ENCODE data around the gene ADARB2.

Gene ADARB2

GRCh38 chr10:1132584-1132983 is 604.7 kb downstream of the ADARB2 start:
- no peak for FAIRE-seq

DNA sequence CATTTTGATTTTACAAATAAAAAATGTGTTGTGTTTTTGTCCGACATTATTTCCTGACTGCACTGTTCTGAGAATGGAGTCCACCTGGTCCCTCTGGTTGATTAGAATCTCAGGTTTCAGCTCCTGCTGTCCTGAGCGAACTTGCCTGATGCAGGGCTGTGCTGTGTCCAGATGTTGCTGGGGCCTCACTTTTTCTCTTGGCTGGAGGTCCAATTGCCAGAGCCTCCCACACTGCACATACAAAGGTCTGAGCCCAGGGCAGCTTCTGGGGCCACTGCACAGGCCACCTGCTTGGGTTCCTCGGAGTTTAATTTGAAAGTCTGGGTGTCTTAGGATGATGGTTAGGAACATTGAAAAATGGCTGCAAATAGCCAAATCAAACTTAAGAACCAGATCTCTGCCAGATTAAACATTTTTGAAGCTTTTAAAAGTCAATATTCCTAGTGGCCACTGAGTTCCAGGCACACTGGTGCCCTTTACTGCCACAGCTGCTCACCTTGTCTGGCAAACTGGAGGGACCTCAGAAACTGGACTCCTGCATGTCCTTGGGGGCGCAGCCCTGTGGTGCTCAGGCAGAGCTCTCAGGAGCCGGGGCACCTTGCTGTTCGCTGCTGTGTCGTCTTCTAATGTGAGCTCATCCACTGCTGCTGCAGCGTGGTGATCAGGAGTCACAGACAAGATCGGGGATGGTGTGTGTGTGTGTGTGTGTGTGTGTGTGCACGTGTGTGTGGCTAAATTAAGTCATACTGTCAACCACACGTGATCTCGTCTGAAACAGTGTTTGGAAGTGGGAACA is 606.1 kb downstream of the ADARB2 start:
- no peak for FAIRE-seq

- FAIRE-seq: no peak
Measured at GRCh38 chr10:1130226-1130625, 607.1 kb downstream of the ADARB2 start.

- FAIRE-seq: no peak
Measured at GRCh38 chr10:1128649-1129048, 608.7 kb downstream of the ADARB2 start.

DNA sequence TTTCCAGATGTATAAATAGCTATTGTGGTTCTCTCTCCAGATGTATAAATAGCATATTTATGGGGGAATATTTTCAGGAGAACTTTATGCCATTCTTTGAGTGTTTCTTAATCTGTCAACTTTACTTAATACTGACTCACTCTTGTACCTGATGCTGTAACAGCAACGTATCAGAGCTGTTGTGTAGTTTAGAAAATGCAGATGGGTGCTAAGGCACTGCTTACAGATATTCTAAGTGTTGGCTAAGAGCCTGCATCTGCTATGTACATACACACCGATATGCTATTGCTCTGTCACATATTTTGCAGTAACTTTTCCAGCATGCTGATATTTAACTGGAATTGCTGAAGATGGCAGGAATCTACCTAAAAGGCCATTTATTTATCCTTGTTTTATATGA is 609.2 kb downstream of the ADARB2 start:
- FAIRE-seq: no peak

DNA sequence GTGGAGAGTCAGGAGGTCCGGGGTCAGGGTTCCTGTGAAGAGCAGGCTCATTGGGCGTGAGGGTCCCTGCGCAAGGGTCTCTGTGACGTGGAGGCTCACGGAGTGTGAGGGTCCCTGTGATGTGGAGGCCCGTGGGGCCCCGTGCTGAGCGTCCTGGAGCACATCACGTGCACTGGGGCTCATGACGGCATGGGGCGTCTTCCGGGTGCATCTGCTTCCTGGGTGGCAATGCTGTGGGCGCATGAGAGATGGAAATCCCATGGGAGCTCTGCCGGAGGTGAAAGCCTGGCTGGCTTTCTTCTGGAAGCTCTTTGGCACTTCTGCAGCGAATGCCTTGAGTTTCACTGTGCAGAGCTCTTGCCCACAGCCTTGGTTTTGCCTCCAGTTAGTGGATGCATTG is 609.7 kb downstream of the ADARB2 start:
- no peak for FAIRE-seq
